CD1c-positive myeloid dendritic cell (primary cell): ENCODE measurements around the gene CERS4.
"Not testable (repeated sequence)": the region's sequence is repeated elsewhere in the genome, so short reads cannot be mapped to it uniquely, and the experiment has no call there.

Source experiments
- DNase-seq: peaks from one replicate; pipeline ENCODE4 v3.0.0-alpha.2; 2016; ENCODE audit errors: extremely low spot score

The CERS4 gene

GRCh38 chr19:8208922-8209461 is at the start of gene CERS4:
CERS4 (plus strand) TSS chr19:8209370; CDS start chr19:8251077, 41,707 bp downstream.
- DNase-seq = peak; percentile 42

DNA sequence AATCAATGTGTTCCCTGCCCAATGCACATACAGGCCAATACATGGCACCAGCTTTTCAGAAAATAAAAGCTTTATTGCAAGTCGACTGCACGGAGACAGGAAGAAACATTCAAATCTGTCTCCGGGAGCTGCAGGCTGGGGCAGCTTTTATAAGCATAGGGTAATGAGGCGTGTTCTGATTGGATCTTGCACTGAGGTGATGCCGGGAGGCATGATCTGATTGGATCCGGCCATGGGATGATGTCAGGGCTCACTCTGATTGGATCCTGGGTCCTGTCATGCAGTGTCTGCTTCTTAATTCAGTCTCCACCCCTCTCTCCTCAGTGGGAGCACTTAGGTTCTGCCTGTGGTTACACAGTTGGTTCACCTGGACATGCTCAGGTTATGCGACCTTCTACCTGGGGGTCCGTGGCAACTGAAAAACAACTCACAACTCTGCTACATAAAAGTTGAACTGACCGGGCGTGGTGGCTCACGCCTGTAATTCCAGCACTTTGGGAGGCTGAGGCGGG is 48.0 kb upstream of the CERS4 start:
- peak; percentile 20 for DNase-seq

DNA sequence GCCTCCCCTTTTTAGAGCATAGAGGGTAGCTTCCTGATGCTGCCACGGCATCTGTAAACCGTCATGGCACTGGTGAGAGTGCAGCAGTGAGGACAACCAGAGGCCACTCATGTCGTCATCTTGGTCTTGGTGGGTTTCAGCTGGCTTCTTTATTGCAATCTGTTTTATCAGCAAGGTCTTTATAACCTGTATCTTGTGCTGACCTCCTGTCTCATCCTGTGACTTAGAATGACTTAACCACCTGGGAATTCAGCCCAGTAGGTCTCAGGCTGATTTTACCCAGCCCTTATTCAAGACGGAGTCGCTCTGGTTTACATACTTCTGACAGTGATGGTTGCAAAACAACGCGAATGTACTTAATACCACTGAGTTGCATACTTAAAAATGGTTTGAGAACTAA is 45.4 kb upstream of the CERS4 start:
- DNase-seq = no peak

- DNase-seq = no peak
Measured at GRCh38 chr19:8167985-8168384, 41.2 kb upstream of the CERS4 start.

GRCh38 chr19:8168537-8168936 is 40.6 kb upstream of the CERS4 start:
- DNase-seq = no peak

- no peak for DNase-seq
Measured at GRCh38 chr19:8174706-8175105, 34.5 kb upstream of the CERS4 start.

GRCh38 chr19:8180018-8180417 is 29.2 kb upstream of the CERS4 start:
- DNase-seq = no peak

DNA sequence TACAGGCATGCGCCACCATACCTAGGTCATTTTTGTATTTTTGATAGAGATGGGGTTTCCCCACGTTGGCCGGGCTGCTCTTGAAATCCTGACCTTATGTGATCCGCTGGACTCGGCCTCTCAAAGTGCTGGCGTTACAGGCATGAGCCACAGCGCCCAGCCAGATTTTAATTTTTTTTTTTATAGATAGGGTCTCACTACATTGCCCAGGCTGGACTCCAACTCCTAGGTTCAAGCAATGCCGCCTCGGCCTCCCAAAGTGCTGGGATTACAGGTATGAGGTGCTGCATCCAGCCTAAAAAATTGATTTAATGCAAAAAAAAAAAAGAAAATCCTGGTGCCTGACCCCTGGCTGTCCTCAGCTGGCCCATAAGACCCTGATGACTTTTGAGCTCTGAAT is 24.9 kb upstream of the CERS4 start:
- DNase-seq = no peak

GRCh38 chr19:8185343-8186068 is 23.7 kb upstream of the CERS4 start:
- no peak for DNase-seq

DNA sequence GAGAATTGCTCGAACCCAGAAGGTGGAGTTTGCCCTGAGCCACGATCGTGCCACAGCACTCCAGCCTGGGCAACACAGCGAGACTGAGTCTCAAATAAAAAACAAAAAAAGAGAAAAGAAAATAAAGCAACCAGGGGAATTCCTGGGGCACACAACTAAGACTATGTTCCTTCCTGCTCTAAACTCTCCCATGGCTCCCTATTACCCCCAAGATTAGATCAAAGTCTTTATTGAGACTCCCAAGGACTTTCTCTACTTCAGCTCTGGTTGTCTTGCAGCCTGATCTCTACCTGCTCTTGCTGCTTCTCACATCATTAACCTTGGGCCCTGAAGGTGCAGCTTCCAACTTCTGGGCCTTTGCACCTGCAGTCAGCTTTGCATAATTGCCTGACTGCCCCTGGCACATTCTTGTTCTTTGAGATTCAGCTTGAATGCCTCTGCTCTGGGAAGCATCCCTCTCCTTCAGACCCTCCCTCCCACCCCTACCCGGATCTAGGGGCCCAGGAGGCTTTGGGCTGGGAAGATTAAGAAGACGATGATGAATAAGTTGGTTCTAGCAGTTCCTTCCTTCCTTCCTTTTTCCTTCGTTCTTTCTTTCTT is 16.8 kb upstream of the CERS4 start:
- DNase-seq = no peak

- DNase-seq = peak; percentile 40
Measured at GRCh38 chr19:8194528-8195267, 14.5 kb upstream of the CERS4 start.

DNA sequence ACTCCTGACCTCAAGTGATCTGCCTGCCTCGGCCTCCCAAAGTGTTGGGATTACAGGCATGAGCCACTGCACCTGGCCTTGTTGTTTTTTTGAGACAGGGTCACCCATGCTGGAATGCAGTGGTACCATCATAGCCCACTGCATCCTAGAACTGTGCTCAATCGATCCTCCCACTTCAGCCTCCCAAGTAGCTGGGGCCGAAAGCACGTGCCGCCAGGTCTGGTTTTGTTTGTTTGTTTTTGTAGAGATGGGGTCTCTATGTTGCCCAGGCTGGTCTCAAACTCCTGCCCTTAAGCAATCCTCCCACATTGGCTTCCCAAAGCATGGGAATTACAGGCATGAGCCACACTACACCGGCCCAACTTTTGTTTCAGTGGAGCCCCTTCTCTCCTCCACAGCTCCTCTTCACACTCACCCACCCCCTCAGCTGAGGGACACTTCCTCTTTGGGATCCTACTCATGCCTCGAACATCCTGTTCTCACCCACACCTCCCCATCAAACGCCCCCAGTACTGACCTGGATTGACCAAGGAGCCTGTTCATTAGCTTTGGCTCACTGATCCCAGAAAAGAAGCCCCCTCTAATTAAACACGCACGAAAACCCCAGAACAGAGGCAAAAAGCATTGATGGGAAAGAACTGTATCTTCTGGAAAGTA is 12.8 kb upstream of the CERS4 start:
- DNase-seq = peak; percentile 48

DNA sequence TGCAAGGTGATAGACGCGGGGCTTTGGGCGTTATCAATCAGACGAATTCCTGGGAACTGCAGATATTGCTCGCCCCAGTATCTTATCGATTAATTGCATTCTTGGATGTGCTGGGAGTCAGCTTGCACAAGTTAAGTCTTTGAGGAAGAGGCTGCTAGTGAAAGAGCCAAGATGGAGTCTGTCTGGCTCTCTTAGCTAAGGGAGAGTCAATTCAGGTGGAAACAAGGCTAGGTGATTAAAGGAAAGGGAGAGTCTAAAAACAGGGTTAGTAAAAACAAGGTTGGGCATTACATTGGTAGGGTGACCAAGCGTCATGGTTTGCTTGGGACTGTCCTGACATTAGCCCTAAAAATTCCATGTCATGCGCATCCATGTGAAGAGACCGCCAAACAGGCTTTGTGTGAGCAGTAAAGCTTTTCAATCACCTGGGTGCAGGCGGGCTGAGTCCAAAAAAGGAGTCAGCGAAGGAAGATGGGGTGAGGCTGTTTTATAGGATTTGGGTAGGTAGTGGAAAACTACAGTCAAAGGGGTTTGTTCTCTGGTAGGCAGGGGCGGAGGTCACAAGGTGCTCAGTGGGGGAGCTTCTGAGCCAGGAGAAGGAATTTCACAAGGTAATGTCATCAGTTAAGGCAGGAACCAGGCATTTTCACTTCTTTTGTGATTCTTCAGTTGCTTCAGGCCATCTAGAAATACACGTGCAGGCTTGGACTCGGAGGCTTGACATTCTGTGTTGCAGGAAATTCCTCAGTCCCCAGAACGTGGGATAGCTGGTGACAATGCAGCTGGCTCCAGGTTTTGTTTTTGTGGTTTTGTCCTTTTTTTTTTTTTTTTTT is 5.7 kb upstream of the CERS4 start:
- not testable (repeated sequence) for DNase-seq

- DNase-seq = no peak
Measured at GRCh38 chr19:8204961-8205360, 4.2 kb upstream of the CERS4 start.

- no peak for DNase-seq
Measured at GRCh38 chr19:8206147-8207087, 2.8 kb upstream of the CERS4 start.

DNA sequence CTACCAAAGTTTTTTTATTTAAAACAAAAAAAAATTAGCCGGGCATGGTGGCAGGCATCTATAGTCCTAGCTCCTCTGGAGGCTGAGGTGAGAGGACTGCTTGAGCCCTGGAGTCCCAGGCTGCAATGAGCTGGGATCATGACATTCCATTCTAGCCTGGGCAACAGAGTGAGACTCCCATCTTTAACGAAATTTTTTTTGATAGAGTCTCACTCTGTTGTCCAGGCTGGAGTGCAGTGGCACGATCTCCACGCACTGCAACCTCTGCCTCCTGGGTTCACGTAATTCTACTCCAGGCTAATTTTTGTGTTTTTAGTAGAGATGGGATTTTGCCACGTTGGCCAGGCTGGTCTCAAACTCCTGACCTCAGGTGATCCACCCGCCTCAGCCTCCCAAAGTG is 1.8 kb upstream of the CERS4 start:
- DNase-seq = not testable (repeated sequence)

DNA sequence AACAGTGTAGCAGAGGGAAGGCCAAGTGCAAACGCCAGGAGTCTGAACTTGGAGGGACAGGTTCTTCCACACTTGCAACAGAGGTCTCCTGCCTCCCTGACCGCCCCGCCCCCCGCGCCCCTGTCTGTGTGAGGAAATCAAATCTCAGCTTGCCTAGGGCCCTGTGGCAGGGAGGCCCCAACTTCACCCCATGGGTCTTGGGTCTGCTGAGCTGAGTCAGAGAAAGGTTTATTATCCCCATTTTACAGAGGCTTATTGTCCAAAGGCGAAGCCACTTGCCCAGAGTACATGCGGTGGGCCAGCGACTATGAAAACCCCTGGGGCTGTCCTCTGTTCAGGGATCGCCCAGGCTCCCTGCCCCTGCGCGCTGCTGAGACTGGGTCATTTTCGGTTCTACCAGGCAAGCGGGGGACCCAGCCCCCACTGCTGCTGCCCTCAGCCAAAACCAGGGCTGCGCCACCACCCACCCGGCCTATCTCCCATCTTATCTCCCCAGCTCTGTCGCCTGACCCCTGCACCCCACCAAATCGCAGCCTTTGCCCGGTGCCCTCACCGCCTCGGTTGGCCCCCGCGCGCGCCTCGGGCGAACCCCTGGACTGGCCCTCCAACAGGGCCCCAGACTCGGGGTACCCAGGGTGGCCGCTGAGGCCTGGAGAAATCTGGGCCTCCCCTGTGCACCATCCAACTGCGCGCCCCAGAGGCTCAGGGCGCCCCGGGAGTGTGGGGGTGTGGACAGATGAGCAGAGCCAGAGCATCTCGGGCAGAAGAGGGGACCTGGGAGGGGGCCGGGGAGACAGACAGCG is 850 bp upstream of the CERS4 start:
- DNase-seq = no peak

GRCh38 chr19:8209462-8210378 is 550 bp downstream of the CERS4 start:
- peak; percentile 20 for DNase-seq
